ENCODE measurements around the gene KIAA1755.

Gene KIAA1755

DNA sequence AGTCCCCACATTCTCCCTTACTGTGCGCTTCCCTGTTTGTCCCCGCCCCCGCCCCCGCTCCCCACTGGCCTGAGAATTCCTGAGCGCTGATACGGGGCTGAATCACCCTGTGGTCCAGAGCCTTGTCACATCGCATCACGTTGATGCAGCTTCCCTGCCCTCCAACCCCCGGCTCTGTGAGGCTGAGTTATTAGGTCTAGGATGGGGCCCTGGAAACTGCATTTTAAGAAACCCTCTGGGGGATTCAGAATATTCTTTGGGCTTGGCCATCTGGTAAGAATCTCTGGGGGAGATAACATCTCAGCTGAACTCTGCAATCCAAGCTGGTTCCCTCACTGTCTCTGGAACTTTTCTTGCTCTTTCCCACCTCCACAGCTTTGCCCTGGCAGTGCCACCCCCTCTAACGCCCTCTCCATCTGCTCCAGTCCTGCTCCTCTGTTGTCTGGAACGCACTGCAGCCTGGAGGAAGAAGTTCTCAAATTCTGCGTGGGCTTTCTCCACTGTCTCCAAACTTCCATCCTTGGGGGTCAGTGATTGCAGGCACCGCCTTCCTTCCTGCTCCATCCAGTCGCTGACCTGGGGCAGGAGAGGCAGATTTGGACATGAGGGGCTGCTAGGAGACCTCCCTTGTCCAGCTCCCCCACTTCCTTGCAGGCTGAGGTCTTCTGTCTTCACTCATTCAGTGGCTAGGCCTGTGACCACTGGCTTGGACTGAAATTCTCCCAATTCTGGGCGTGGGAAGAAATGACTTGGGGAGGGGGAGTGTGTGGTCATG lies 42.6 kb downstream of the KIAA1755 start:
- no peak for DNase-seq (ENCODE audit: low read depth)

DNA sequence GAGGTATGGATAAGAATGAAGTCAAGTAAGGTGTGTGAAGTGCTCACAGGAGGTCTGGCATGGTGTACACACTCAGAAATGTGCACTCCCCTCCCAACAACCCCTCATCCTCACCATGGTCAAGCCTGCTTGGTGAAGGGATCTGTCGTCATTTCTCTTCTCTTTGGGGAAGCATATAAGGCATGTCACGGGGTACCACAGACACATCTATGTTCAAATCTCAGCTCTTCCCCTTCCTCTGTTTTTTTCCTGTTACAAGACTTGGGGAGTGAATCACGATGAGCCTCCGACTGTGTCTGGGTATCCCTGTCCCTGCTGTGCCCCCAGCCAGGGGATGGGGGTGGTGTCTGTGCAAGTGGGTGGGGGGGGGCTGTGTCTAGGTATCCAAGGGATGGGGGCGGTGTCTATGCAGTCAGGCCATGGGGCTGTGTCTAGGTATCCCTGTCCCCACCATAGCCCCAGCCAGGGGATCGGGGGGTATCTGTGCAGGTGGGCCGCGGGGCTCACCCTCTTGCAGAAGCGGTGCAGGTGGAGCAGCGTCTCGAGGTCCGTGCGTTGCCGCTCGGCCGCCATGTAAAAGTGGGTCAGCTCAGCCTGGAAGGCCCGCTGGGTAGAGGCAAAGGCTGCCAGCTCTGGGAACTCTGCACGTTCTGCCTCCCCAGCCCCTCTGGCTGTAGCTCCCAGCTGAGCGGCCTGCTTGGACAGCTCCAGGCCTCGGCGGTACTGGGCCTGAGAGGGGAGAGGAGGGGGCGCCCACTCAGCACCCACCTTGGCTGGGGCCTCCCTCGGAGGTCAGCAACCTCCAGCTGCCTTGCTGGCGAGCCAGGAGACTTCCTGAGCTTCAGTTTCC lies 43.6 kb downstream of the KIAA1755 start:
- DNase-seq (ENCODE audit: low read depth) = no peak

DNA sequence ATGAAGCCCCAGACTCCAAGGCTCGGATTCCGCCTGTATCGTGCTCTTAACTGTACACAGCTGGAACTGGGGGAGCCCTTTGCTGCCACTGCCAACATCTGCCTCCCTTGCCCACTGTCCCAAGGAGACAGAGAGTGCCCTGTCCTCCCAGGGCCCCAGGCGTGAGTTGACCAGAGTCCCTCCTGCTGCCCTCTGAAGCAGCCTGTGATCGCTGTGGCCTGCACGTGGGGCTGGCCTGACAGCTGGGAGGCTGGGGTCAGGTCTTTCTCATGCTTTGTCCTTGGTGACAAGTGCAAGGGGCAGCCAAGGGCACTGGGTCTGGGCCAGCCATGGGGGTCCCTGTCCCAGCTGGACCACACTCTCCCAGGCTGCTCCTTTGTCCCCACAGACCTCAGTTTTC lies 44.3 kb downstream of the KIAA1755 start:
- DNase-seq (ENCODE audit: low read depth) = no peak

DNA sequence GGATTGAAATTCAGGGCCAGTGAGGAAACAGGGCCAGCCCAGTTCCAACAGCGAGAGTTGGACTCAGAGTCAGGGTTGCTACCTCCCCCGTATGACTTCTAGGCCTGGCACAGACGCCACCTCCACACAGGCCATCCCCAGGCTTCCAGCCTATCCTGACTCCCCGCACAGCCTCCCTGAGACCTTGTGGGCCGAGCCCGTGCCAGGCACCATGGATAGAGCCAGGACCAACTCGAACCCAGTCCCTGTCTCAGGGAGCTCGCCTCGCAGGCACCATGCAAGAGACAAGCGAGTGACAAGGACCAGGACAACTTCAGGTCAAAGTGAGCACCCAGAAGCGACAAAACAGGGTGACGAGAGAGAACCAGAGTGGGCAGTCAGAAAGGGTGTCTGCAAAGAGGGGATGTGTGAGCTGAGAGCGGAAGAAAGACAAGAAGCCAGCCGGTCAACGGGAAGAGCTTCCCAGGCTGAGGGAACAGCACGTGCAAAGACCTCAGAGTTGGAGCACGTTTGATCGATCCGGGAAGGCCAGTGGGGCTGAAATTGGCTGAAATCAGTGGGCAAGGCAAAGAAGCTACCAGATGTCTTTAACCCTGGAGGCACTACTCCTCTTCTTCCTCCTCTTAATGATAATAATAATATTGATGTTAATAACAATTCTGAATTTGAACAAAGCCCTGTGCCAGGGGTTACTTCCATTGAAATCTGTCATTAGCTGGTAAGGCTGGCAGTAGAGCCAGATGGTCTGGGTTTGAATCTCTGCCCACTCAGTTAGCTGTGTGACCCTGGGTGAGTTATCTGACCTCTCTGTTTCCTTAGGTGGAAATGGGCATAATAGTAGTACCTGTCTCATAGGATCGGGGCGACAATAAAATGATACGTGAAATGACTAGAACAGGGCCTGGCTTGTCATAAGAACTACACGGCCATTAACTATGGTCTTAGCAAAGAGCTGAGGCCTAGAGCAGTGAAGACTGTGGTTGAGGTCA lies 45.0 kb downstream of the KIAA1755 start:
- DNase-seq (ENCODE audit: low read depth) = no peak

DNA sequence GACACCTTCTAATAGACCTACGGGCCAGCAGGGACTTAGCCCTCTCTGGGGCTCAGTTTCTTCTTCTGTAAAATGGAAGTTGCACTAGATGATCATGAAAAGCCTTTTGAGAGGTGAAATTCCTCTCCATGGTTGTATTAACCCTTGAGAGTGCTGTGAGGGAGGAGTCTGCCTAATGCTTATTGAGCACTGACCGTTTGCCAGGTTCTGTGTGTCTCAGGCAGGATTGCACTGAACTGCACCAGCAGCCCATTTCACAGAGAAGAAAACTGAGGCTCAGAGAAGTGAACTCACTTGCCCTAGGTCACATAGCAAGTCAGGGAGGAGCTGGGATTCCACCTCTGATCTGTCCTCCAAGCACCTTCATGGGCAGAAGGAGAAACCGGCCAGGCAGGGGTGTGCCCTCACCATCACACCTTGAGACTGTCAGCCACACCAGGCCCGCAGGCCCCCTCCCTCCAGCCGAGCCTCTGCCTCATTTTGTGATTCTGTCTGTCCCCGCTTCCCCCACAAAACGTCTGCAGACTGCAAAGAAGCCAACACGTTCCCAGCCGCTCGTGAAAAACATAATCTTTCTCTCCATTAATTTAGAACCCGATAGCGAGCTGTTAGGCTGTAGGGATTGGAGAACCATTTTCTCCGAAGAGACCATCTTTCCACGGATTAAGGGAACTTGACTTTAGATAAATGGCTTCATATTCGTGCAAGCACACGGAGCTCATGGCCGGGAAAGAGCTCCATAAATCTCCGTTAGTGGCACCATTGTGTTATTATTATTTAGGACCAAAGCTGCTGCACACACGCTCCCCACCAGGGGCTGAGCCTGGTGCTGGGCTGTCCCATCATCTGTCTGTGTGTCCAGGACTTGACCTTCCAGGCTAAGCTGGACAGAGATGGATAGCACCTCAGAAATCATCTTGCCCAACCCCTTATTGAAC lies 46.0 kb downstream of the KIAA1755 start:
- DNase-seq (ENCODE audit: low read depth) = no peak

DNA sequence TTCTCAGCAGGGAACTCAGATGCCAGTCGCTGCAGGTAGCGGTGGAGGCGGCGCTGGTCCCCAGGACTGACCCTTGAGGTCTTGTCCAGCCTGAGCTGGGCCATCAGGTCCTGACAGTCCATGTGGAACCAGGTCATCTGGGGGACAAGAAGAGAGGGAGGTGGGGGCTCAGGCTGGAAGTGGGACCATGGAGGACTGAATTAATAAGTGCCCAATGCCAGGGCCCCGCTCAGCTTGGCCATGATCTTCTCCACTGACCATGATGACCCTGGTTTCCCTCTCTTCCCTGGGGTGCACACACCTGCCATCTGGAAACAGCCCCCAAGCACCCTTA lies 47.0 kb downstream of the KIAA1755 start:
- DNase-seq (ENCODE audit: low read depth) = no peak

DNA sequence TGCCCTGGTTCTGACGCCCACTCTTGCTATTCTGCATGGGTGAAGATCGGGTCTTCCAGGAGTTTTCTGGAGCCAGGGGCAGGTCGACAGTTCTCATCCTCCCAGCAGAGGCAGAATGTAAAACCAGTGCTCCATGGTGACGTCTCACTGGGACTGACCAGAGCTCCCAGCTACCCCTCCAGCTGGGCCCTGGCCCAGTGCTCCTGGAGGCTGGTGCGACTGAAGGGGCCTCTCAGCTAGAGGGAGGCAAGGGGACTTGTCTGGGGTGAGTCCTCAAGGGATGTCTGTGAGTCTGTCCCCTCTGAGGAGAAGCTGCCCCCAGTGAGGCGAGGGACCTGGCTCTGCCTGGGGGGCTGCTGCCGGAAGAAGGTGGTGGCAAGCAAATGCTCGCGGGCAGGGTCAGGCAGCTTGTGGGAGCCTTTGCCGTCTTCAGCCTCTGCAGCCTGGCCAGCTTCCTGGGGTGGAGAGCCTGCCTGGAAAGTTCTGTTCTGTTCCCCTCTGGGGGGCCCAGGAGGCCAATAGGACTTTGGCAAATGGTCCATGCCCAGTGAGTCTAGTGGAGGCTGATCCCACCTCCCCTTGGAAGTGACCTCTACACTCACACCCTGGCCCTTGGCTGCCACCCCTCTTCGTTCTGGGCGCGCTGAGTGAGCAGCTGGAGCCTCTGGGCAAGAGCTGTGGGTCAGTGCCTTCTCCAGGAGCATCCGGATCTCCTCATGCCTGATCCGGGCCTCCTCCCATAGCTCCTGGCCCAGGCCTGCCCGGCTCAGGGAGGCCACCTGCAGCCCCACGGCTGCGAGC lies 47.5 kb downstream of the KIAA1755 start:
- DNase-seq (ENCODE audit: low read depth) = no peak

DNA sequence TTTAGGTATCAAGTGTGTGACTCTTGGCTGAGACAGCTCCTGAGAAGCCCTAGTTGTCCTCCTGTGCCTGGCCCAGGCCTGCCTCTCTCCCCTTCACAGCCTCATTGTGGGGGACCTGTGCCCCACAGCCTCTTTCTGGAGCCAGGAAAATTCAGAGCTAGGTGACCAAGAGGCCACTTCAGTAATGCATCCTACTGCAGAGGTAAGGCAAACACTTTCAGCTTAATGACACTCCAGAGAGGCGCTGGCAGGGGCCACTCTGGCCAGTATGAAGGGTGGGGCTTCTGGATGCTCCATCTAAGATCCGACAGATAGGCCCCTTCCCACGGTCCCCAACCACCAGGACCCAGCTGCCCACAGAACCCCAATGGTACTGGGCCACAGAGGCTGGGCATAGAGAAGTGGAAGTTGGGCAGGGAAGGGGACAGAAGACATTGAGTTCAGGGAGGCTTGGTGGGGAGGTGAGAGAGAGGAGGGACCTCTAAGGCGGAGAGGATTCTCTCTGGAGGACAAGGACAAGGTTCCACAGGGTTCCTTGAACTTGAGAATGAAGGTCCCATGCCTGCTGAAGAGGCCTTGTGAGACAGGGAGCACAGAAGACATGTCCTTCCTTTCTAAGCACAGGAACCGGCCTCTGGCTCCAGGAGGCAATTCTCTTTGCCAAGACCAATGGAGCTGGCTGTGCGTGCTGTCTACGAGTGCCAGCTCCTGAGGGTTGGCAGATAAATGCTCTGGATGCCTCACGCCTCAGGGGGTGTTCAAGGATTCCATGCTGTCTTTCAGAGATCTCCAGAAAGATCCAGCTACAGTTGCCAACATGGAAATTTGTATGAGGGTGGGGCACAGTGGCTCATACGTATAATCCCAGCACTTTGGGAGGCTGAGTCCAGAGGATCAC lies 49.1 kb downstream of the KIAA1755 start:
- DNase-seq (ENCODE audit: low read depth) = no peak

DNA sequence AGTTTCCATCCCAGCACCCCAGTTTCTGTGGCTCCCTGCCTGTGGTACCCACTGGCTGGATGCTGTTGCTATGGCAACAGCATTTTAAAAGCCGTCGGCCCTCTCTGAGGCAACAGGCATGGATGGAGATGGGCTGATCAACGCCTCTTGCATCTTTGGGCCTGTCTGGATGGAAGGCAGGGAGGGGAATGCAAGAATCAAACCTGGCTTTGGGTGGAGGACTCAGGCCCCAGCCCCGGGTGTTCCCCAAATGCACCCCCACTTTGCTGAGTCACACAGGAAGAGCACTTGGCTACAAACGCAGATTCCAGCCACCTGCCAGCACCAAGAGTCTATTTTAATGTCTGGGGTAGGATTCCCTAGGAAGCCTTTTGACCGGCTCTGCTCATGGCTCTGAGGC lies 49.8 kb downstream of the KIAA1755 start:
- DNase-seq (ENCODE audit: low read depth) = no peak

DNA sequence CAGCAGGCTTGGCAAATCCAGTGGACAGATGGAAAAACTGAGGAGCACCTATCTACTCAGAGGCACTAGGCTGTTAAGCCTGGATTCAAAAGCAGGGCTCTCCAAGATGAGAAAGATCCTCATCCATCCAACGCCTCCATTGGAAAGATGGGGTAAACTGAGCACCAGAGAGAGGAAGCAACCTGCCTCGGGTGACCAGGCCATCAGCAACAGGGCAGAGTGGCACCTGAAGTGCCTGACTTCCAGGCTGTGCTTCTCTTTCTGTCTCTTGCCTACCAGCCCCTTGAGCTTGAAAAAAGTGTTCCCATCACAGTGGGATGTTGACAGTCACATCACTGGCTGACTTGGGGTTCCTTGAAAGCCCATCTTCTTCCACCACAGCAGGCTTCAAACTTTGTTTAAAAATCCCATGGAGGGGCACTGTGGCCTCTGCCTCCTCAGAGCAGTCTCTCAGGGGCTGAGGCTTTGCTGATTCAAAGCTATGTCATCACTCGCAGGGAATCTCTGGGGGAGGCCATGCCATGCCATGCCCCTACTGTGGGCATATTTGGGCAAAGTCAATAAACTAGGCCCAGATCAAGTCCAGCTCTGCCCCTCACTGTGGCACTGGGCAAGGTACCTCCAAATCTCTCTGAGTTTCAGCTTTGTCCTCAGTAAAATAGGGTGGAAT lies 50.7 kb downstream of the KIAA1755 start:
- no peak for DNase-seq (ENCODE audit: low read depth)

DNA sequence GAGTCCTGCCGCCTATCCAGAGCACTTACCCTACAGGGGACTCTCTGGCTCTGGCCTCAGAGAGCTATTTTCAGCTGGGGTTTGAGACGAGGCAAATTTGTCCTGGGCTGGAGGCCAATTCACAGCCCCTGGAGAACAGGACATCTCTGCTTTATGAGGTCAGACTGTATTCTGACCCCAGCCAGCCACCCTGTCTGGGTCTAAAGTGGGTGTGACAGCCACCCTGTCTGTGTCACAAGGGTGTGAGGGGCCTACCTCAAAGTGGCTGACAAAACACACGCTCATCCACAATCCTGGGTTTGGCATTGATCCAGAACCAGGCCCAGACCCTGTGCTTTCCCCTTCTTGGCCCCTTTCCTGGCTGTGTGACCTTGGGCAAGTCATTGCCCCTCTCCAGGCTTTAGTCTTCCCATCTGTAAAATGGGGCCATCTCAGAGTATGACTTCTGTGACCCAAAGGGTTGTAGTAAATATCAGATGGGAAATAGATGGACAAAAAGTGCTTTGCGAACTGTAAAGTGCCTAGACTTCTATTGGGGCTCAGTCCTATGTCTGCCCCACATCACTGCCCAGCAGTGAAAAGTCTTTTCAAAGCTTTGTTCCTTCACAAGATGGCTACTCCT lies 51.4 kb downstream of the KIAA1755 start:
- DNase-seq (ENCODE audit: low read depth) = no peak

DNA sequence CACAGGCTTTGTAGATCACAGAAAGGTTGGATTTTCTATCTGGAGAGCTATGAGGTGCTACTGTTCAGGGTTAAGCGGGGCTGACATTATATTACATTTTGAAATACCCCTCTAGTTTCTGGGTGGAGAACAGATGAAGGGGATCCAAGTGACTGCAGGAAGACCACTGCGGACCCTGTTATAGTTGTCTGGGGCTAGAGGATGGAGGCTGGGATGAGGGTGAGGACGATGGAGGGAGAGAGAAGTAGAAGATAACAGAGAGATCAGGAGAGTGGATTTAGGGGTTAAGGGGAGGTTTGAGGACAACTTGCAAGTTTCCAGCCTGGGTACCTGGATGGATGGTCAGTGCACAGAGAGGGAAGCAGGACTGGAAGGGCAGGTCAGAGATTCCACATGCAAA lies 52.0 kb downstream of the KIAA1755 start:
- no peak for DNase-seq (ENCODE audit: low read depth)

DNA sequence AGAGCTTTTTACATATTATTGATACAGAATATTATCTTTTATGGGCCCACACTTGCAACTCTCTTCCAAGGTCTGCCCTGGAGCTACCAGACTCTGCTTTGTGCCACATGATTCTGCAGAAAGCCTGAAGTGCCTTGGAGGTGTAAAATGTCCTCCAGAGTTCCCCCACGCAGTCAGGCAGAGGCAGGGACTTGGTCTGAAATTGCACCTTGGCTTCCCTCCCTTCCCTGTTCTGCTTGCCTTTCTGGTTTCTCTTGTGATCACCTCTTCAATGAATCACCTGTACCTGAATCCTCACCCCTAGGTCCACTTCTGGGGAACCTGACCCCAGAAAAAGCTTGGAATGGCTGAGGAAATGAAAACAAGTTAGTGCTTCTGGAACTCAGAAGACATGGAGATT lies 52.4 kb downstream of the KIAA1755 start:
- no peak for DNase-seq (ENCODE audit: low read depth)

DNA sequence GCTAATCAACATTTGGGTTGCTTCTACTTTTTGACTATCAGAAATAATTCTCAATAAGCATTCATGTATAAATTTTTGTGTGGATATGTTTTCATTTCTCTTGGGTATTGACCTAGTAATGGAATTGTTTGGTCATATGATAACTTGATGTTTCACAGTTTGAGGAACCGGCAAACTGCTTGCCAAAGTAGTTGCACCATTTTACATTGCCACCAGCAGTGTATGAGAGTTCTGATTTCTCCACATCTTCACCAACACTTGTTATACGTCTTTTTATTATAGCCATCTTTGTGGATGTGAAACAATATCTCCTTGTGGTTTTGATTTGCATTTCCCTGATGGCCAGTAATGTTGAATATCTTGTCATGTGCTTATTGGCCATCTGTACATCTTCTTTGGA lies 52.9 kb downstream of the KIAA1755 start:
- no peak for DNase-seq (ENCODE audit: low read depth)

DNA sequence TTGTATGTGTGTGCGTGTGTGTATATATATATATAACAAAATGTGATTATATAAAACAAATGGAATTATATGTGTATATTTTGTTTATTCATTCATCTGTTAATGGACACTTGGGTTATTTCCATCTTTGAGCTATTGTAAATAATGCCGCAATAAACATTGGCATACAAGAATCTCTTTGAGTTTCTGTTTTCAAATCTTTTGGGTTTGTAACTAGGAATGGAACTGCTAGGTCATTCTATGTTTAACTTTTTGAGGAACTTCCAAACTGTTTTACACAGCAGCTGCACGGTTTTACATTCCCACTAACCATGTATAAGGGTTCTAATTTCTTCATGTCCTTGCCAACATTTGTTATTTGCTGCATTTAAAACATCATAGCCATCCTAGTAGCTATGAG lies 55.5 kb downstream of the KIAA1755 start:
- DNase-seq (ENCODE audit: low read depth) = no peak

DNA sequence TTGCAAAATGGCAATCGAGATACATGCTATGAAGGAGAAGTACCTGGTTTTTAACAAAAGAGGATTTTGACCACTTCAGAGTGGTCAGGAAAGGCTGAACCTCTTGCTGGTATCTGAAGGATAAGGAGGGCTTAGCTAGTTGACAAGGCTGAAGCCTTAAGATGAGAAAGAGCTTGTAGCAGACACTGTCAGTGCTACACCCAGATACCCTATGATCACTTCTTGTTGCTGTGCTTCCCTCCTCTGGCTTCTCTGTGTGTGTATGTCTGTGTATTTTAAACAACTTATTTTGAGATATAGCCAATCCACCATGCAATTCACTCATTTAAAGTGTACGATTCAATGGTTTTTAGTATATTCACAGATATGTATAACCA lies 56.6 kb downstream of the KIAA1755 start:
- no peak for DNase-seq (ENCODE audit: low read depth)

DNA sequence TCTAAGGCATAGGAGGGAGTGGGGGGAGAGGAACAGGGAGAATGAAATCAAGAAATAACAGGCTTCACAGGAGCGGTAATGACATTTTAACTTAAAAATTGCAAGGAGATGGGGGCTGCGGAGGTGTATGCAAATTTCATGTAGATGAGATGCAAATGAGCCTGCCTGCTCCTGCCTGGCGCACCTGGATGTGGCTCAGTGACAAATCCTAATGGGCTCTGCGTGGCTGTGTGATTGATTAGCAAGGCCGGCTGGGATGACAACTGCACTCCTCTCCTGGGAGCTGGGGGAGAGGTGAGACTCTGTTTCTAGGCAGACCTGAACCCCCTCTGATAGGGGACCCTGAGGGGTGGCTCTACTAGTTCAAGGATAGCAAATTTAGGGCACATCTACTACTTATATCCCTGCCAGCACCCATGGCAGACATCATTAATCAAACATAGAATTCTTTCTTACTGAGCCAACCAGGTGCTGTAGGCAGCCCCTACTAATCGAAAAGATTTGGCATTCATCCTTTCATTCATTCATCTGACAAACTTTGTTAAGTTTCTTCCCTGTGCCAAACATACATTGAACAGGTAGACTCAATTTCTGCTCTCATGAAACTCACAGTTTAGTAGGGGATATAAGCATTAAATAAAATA lies 57.1 kb downstream of the KIAA1755 start:
- no peak for DNase-seq (ENCODE audit: low read depth)

DNA sequence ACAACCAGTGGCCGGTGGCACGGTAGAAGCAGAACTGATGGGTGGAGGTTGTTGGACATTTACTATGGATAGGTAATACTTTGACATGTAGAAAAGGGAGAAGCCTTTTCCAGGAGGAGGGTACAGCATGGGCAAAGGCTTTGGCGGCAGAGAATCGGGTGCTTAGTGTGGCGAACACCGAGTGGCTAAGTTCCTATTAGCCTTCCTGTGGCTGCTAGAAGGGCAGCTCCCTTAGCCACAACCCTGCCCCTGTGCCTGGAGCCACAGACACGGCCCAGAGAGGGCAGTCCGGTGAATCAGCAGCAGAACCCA lies 57.6 kb downstream of the KIAA1755 start:
- DNase-seq (ENCODE audit: low read depth) = no peak

All from T follicular helper cell (primary cell).